ENCODE results near the gene CDH5.
A peak's percentile ranks its signal among the peaks of the same experiment; 100 is the strongest.

The CDH5 gene

DNA sequence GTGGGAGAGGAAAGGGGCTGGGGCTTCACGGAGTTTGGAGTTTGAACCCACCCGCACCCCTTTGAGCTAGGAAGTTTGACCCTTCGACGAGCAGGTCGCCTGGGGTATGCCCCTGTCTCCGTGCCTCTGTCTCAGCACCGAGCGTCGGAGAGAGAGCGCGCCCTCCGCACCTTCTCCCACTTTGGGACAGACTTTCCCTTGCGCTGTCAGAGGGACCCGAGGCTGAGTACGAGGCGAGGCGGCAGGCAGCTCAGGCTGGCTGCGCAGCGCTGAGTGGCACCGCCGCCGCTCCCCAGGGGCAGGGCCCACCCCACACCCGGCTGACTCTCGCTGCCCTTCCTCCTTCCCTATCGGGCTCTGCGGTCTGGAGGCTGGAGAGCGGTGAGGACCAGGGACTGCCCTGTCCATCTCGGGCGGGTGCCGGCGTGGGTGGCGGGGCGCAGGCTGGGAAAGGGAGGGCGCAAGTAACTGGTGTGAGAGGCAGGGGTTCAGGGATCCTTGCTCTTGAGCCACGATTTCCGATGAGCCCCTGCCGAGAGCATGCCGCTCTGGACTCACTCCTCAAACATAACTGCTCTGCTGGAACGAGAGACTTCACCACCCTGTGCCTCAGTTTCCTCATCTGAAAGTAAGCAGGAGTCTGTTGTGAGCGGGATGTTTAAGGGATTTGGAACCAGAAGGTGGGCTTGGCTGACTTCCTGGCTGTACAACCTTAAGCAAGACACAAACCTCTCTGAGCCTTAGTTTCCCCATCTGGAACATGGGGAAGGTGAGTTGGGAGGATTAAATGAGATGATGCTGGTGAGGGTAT is 61.6 kb downstream of the CDH5 start:
- TF ChIP-seq, protein P1, sequence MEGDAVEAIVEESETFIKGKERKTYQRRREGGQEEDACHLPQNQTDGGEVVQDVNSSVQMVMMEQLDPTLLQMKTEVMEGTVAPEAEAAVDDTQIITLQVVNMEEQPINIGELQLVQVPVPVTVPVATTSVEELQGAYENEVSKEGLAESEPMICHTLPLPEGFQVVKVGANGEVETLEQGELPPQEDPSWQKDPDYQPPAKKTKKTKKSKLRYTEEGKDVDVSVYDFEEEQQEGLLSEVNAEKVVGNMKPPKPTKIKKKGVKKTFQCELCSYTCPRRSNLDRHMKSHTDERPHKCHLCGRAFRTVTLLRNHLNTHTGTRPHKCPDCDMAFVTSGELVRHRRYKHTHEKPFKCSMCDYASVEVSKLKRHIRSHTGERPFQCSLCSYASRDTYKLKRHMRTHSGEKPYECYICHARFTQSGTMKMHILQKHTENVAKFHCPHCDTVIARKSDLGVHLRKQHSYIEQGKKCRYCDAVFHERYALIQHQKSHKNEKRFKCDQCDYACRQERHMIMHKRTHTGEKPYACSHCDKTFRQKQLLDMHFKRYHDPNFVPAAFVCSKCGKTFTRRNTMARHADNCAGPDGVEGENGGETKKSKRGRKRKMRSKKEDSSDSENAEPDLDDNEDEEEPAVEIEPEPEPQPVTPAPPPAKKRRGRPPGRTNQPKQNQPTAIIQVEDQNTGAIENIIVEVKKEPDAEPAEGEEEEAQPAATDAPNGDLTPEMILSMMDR (IDR thresholded peaks at IDR 0.05; ENCODE audit: low read depth, low read length): no peak
- no peak overlapping the region for H3K4me3 ChIP-seq (ENCODE audit: low read depth, low read length)

DNA sequence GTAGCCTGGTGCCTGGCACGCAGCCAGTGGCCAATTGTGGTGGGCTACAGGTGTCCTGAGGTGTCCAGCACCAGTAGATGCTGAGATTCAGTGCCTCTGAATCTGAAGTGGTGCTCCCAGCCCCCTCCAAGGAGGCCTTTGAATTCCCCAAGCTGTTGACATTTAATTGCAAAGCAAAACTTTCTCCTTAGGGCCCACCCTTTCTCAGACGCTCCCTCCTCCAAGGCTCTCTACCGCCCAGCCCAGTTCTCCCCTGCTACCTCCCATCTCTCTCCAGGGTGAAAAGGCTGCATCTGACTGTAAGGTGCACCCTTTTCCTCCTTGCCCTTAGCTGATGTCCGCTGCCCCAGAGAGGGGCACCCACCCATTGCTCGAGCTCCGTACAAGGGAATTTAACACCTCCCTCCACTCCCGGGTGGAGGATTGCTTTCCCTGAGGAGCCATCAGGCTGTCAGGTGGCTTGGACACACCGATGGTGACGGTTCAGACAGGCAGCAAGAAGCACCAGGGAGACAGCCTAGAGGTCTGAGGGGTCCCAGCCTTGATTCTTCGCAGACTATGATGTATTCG is 62.3 kb downstream of the CDH5 start:
- no peak overlapping the region for H3K4me3 ChIP-seq (ENCODE audit: low read depth, low read length)

DNA sequence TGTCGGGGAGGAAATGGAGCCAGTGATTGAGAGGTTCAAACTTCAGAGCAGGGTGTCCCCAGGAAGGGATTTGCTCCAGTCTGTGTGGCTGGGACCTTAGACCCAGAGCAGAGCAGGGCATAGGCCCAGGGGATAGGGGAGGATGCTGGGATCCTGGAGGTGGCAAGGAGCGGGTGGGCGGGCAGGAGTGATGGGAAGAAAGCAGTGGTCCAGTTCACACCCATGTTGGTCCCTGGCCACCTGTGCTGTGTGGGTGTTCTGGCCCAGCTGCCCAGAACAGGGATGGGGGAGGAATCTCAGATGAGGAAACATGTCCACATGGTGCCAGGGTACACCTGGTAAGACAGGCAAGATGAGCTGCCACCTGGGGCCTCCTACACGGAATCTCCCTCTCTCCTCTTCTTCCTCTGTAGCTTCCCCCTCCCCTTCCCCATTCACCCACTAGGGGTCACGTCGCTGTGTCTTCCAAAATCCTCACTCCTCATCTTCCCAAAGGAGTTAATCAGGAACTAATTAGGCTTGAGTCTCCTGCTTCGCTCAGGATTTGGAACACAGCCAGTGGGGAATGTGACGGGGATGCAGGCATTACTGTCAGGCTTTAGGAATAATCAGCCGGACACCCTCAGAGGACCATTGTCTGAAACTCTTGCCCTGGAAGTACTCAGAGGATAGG is 62.9 kb downstream of the CDH5 start:
- no peak overlapping the region for H3K4me3 ChIP-seq (ENCODE audit: low read depth, low read length)
- TF ChIP-seq, protein P1 (IDR thresholded peaks at IDR 0.05; ENCODE audit: low read depth, low read length): 0 out of 2 replicates have a peak, but pooled peaks have one; percentile 8

More for the DNA sequence above, 62.3 kb downstream of the CDH5 start:
- TF ChIP-seq, protein P1 (IDR thresholded peaks at IDR 0.05; ENCODE audit: low read depth, low read length): no peak

DNA sequence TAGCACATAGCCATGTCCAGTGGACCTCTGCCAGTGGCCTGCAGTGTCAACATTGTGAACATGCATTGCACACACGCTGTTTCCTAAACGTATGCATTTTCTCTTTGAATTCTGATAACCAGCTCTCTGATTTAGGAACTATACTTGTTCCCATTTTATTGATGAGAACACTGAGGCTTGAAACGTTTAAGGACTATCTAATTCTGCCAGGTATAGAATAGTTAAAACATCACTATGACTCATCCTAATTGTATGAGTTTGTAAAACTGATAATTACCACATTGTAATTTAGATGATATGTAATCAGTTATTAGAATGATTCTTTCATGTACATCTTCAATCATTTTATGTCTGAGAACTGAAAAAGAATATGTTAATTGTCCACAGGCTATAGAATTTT is 63.7 kb downstream of the CDH5 start:
- TF ChIP-seq, protein P1 (IDR thresholded peaks at IDR 0.05; ENCODE audit: low read depth, low read length): no peak
- no peak overlapping the region for H3K4me3 ChIP-seq (ENCODE audit: low read depth, low read length)

DNA sequence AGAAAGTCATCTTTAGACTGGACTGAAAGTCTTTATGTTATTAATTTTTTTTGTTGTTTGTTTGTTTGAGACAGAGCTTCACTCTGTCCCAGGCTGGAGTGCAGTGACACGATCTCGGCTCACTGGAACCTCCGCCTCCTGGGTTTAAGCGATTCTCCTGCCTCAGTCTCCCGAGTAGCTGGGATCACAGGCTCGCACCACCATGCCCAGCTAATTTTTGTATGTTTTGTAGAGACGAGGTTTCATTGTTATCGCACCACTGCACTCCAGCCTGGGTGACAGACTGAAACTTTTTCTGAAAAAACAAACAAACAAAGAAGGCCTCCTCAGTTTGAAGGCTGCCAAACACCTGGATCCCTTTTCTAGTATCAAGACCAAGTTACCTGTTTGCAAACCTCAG is 65.3 kb downstream of the CDH5 start:
- TF ChIP-seq, protein P1 (IDR thresholded peaks at IDR 0.05; ENCODE audit: low read depth, low read length): no peak
- no peak overlapping the region for H3K4me3 ChIP-seq (ENCODE audit: low read depth, low read length)

DNA sequence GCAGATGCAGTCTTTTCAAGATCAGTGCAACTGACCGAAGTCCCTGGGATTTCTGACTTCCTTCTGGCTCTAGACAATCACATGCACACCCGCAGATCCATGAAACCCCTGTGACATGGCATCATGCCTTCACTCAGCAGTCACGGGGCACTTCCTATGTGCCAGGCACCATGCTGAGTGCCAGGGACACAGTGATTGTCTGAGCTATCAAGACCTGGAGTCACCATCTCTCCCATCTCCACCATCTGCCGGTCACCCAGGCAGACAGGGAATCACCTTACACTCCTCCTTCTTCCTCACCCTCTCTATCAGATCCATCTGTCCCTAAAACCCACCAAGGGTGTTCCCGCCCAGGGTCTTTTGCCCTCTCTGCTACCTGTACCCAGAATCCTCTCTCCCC is 65.9 kb downstream of the CDH5 start:
- no peak overlapping the region for H3K4me3 ChIP-seq (ENCODE audit: low read depth, low read length)
- TF ChIP-seq, protein P1 (IDR thresholded peaks at IDR 0.05; ENCODE audit: low read depth, low read length): no peak

All from WI38 (cell line).